PC-9 (cell line): ENCODE measurements around the gene APOC3. TPM values are rescaled to one million over a fixed set of nuclear protein-coding genes. Genes with fewer than 3 reads are reported as not detected.

Source experiments
- BruUV-seq: library from RNA; stranded (reverse); fragments of 400-500 nt; replicated peaks from 2 replicates; lab custom pipeline; 2021; lab: Mats Ljungman, UMichigan
- CTCF ChIA-PET: fragments of 300-600 bp; sonication (Branson Sonifier 250); formaldehyde crosslinking; loops from one replicate; lab custom pipeline; 2022; ENCODE audit warnings: antibody characterized with exemption; lab: Charles Lee
- POLR2A ChIA-PET: fragments of 300-600 bp; sonication (Branson Sonifier 250); formaldehyde crosslinking; loops from one replicate; lab custom pipeline; 2022; ENCODE audit warnings: antibody characterized with exemption; ENCODE audit not compliant: unreplicated experiment; lab: Charles Lee
- DNase-seq, 2 experiments: peaks; one replicate each; pipeline versions ENCODE4 v3.0.0 to v3.0.0-alpha.2; 2015 to 2022; ENCODE audit warnings: mixed read lengths in 1 of 2
- H2AFZ ChIP-seq: fragments of 200-600 bp; sonication (generic); 2 replicates; pipeline ENCODE4 v1.8.1; 2017; ENCODE audit warnings: antibody characterized with exemption
- H3F3A ChIP-seq: fragments of 200-600 bp; sonication (generic); 2 replicates; pipeline ENCODE4 v1.8.1; 2017; ENCODE audit warnings: antibody characterized with exemption, mild to moderate bottlenecking, low read depth; ENCODE audit not compliant: insufficient read depth
- H3K27ac ChIP-seq: fragments of 200-600 bp; sonication (generic); 2 replicates; pipeline ENCODE4 v1.6.1; 2016; ENCODE audit warnings: mixed run types
- H3K27me3 ChIP-seq: fragments of 200-600 bp; sonication (generic); 2 replicates; pipeline ENCODE4 v1.6.1; 2016; ENCODE audit warnings: low read depth, mixed run types; ENCODE audit not compliant: insufficient read depth
- H3K36me3 ChIP-seq: fragments of 200-600 bp; sonication (generic); 2 replicates; pipeline ENCODE4 v1.6.1; 2016; ENCODE audit warnings: low read depth, mixed run types
- H3K4me1 ChIP-seq: fragments of 200-600 bp; sonication (generic); replicated peaks from 2 replicates; pipeline ENCODE4 v1.6.1; 2016; ENCODE audit warnings: mixed run types; ENCODE audit not compliant: insufficient read depth
- H3K4me2 ChIP-seq: fragments of 200-600 bp; sonication (generic); 2 replicates; pipeline ENCODE4 v1.6.1; 2017; ENCODE audit warnings: mixed run types
- H3K4me3 ChIP-seq: fragments of 200-600 bp; sonication (generic); 2 replicates; pipeline ENCODE4 v1.6.1; 2016; ENCODE audit warnings: mixed run types
- H3K79me2 ChIP-seq: fragments of 200-600 bp; sonication (generic); 2 replicates; pipeline ENCODE4 v1.6.1; 2017; ENCODE audit warnings: low read depth, mixed run types
- H3K9me2 ChIP-seq: fragments of 200-600 bp; sonication (generic); 2 replicates; pipeline ENCODE4 v1.8.1; 2017; ENCODE audit warnings: mild to moderate bottlenecking; ENCODE audit not compliant: insufficient read depth
- H3K9me3 ChIP-seq: fragments of 200-600 bp; sonication (generic); 2 replicates; pipeline ENCODE4 v1.8.1; 2016; ENCODE audit warnings: low read depth; ENCODE audit not compliant: insufficient read depth
- H4K20me1 ChIP-seq: fragments of 200-600 bp; sonication (generic); 2 replicates; pipeline ENCODE4 v1.8.1; 2017; ENCODE audit not compliant: insufficient read depth
- CTCF ChIP-seq: fragments of 200-600 bp; sonication (generic); conservative IDR thresholded peaks from 2 replicates; pipeline ENCODE4 v1.6.1; 2017; ENCODE audit warnings: mixed run types, antibody characterized with exemption, mild to moderate bottlenecking, moderate library complexity
- EZH2 ChIP-seq: fragments of 200-600 bp; sonication (generic); IDR thresholded peaks from 2 replicates; pipeline ENCODE4 v1.8.0; 2017; ENCODE audit warnings: antibody characterized with exemption, low read depth
- intact Hi-C: fragments of 100-400 bp; cut with micrococcal nuclease; formaldehyde crosslinking; loops from one replicate; pipeline ENCODE4 v1.10.0; 2022; ENCODE audit not compliant: unreplicated experiment
- total RNA-seq: library from RNA; stranded (reverse); gene quantifications from 2 replicates; pipeline ENCODE4 v1.2.3, GENCODE V29; 2021

APOC3 gene
- total RNA-seq, 1 experiment from 2014 or later, result not detected

- Histone ChIP-seq H3K27me3 (no peaks in the 10 kb centered on the region), H3F3A (0 out of 2 replicates have a peak, but pooled peaks cover 3% of the 10 kb centered on the region), H3K9me3 (no peaks in the 10 kb centered on the region), H3K9me2 (no peaks in the 10 kb centered on the region), H3K36me3 (no peaks in the 10 kb centered on the region), H3K4me3 (no peak overlapping the region), H3K4me1 (no peaks in the 10 kb centered on the region), H4K20me1 (no peaks in the 10 kb centered on the region), H3K79me2 (no peaks in the 10 kb centered on the region), H3K4me2 (no peak overlapping the region), H2AFZ (no peak overlapping the region), H3K27ac (no peak overlapping the region)
- no peak for TF ChIP-seq CTCF
- no peak for TF ChIP-seq EZH2
- BruUV-seq, result no TSS peak
- POLR2A ChIA-PET, result no interaction called here
- intact Hi-C loops, result no loop called here
- CTCF ChIA-PET, result no interaction called here
- no peak for DNase-seq
These were observed 15.2 kb upstream of the APOC3 start for GRCh38 chr11:116814502-116814901.

GRCh38 chr11:116819049-116819448 is 10.7 kb upstream of the APOC3 start:
- Histone ChIP-seq H3F3A (0 out of 2 replicates have a peak, but pooled peaks cover 3% of the 10 kb centered on the region), H3K27me3 (no peaks in the 10 kb centered on the region), H3K9me2 (no peaks in the 10 kb centered on the region), H3K9me3 (no peaks in the 10 kb centered on the region), H3K79me2 (no peaks in the 10 kb centered on the region), H4K20me1 (no peaks in the 10 kb centered on the region), H3K4me2 (no peak overlapping the region), H3K4me3 (no peak overlapping the region), H3K4me1 (no peaks in the 10 kb centered on the region), H3K27ac (no peak overlapping the region), H2AFZ (no peak overlapping the region), H3K36me3 (no peaks in the 10 kb centered on the region)
- ChIA-PET CTCF (no interaction called here), POLR2A (no interaction called here)
- TF ChIP-seq CTCF, result no peak
- TF ChIP-seq EZH2, result no peak
- intact Hi-C loops, result no loop called here
- DNase-seq, result no peak
- no TSS peak for BruUV-seq

GRCh38 chr11:116821050-116821918 is 8.4 kb upstream of the APOC3 start:
- H2AFZ ChIP-seq, result no peak overlapping the region
- H3K27ac ChIP-seq, result no peak overlapping the region
- H3K79me2 ChIP-seq, result no peaks in the 10 kb centered on the region
- no peak for TF ChIP-seq CTCF
- TF ChIP-seq EZH2, result no peak
- ChIA-PET POLR2A (interaction anchor here (0.6 kb wide), 1 partner anchor 359 kb away, joined by 37 read pairs; no protein-coding TSS in a partner anchor), CTCF (no interaction called here)
- H3K27me3 ChIP-seq, result no peaks in the 10 kb centered on the region
- H3K9me2 ChIP-seq, result no peaks in the 10 kb centered on the region
- intact Hi-C loops, result no loop called here
- no peak for DNase-seq
- no peaks in the 10 kb centered on the region for H3K36me3 ChIP-seq
- H3K4me2 ChIP-seq, result no peak overlapping the region
- no peaks in the 10 kb centered on the region for H3K9me3 ChIP-seq
- BruUV-seq, result no TSS peak
- H3K4me1 ChIP-seq, result no peaks in the 10 kb centered on the region
- 0 out of 2 replicates have a peak, but pooled peaks cover 3% of the 10 kb centered on the region for H3F3A ChIP-seq
- no peaks in the 10 kb centered on the region for H4K20me1 ChIP-seq
- no peak overlapping the region for H3K4me3 ChIP-seq
